ENCODE results near the gene ALDH18A1. TPM values are rescaled to one million over a fixed set of nuclear protein-coding genes. Genes with fewer than 3 reads are reported as not detected.

Gene ALDH18A1
- 166 and 169 TPM in 2 replicates for total RNA-seq (2022)
- Bru-seq, nascent RNA = percentile 93 among the genes with signal in this experiment
- BruChase-seq, experiment 1, labeled RNA remaining after a 2-hour chase = percentile 89 among the genes with signal in this experiment
- percentile 93 among the genes with signal in this experiment for BruChase-seq, experiment 2, labeled RNA remaining after a 6-hour chase
- long read RNA-seq, transcript ALDH18A1-202 (18 exons, 3,359 nt) = major isoform, 254 of 375 reads
- long read RNA-seq, transcript ALDH18A1-201 (18 exons, 3,337 nt) = minor isoform, 28 of 375 reads
- long read RNA-seq, partial matches to known transcripts = 41 of 375 reads
- long read RNA-seq, other reads (novel, unspliced or antisense) = 52 of 375 reads

DNA sequence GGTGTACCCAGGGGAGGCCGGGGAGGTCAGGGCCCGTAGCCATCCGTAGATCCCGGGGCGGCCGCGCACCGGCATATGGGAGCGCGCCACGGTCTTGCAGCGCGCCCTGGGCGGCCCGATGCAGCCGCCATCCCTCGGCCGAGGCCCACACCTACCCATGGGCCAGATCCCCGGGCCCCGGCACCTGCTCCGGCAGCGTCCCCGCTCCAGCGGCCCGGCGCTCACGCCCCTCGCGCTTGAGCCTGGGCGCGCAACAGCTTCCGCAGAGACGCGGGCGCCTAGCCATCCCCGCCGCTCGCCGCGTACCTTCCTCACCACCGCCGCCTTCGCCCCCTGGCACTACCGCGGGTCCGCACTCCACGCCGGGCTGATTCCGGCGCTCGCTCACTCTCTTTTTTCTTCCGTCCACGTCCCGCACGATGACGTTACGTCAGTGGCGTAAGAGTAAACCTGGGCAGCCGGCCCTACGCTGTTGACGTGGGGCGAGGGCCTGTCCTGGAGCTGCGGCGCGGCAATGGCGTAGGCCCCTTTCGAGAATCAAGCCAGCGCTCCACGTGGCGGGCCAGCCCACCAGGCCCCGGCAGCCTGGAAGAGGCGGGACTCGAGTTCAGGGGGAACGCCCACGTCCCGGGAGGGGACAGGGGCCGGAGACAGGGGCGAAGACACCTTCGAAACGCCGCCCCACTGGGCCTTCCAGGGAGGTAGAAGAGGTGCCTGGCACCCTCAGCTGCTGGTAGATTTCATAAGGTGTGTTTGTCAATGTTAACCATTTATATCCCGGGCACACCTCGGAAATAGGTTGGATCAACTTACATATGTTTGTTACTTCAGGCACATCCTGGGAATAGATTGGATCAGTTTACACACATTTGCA lies at the start of gene ALDH18A1:
ALDH18A1 (minus strand) TSS at position 421 of the 874 bp plus-strand sequence. CDS start 3,334 bp downstream, outside the sequence.
- TF ChIP-seq, protein P1, sequence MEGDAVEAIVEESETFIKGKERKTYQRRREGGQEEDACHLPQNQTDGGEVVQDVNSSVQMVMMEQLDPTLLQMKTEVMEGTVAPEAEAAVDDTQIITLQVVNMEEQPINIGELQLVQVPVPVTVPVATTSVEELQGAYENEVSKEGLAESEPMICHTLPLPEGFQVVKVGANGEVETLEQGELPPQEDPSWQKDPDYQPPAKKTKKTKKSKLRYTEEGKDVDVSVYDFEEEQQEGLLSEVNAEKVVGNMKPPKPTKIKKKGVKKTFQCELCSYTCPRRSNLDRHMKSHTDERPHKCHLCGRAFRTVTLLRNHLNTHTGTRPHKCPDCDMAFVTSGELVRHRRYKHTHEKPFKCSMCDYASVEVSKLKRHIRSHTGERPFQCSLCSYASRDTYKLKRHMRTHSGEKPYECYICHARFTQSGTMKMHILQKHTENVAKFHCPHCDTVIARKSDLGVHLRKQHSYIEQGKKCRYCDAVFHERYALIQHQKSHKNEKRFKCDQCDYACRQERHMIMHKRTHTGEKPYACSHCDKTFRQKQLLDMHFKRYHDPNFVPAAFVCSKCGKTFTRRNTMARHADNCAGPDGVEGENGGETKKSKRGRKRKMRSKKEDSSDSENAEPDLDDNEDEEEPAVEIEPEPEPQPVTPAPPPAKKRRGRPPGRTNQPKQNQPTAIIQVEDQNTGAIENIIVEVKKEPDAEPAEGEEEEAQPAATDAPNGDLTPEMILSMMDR (IDR thresholded peaks at IDR 0.05; ENCODE audit: insufficient read depth in 1 of 2, low read depth in 1 of 2, low read length in 1 of 2, severe bottlenecking in 1 of 2, unreplicated experiment in 1 of 2) = no peak
- intact Hi-C loops (cut with micrococcal nuclease; ENCODE audit: unreplicated experiment) = loop anchor here (1.0 to 2.0 kb wide), 2 partner anchors 18 to 21 kb away; no protein-coding TSS in a partner anchor
- H3K27me3 Mint-ChIP-seq (ENCODE audit: insufficient read depth, unreplicated experiment) = no peaks in the 10 kb centered on the region
- Histone ChIP-seq H3K4me3 (ENCODE audit: low read depth, low read length) (peak within 1 kb of the TSS; percentile 99), H3K9me3 (no peaks in the 10 kb centered on the region; the same call in 1 of the 2 replicates), H3K27me3 (replicated peaks; ENCODE audit: control insufficient read depth, insufficient read depth, low read length) (no peaks in the 10 kb centered on the region), H3K36me3 (ENCODE audit: control insufficient read depth, insufficient read depth, low read length) (peaks cover 3% of the 10 kb centered on the region), H3K4me1 (peaks cover 6% of the 10 kb centered on the region)
- H3K4me3 Mint-ChIP-seq (ENCODE audit: unreplicated experiment) = peak within 1 kb of the TSS; percentile 99
- peak; percentile 95 to 96 for DNase-seq
- H3K9me3 Mint-ChIP-seq (ENCODE audit: unreplicated experiment) = peaks cover 3% of the 10 kb centered on the region
- no TSS peak for BruUV-seq (replicated peaks)
- peaks cover 37% of the 10 kb centered on the region for H3K36me3 Mint-ChIP-seq (ENCODE audit: insufficient read depth, unreplicated experiment)
- ChIA-PET CTCF (interaction anchor here (0.6 to 1.4 kb wide), 3 partner anchors 9 to 37 kb away, joined by 3 to 13 read pairs (median 6); partner anchors contain the start of gene TCTN3), POLR2A (interaction anchor here (0.8 to 1.2 kb wide), 3 partner anchors 19 to 37 kb away, joined by 3 to 6 read pairs (median 4); partner anchors contain the start of gene TCTN3)
- H3K27ac Mint-ChIP-seq (ENCODE audit: unreplicated experiment) = peak within 1 kb of the TSS; percentile 98
- peaks cover 13% of the 10 kb centered on the region for H3K4me1 Mint-ChIP-seq (ENCODE audit: low read depth, unreplicated experiment)

DNA sequence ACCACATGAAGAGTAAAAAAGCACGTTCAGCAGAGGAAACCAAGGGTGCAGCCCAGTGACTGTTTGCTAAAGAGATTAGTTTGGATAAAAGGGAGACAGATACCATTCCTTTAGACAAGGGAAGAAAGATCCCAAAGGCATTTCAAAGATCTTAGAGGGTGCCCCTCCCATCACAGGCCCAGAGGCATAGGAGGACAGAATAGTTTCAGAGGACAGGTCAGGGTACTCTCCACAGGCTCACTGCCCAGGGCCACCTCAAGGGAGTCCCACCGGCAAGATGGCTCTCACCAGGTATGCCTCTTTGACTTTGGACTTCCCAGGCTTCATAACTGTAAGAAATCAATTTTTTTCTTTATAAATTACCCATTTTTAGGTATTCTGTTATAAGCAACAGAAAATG lies 41.9 kb upstream of the ALDH18A1 start:
- H3K27me3 ChIP-seq (replicated peaks; ENCODE audit: control insufficient read depth, insufficient read depth, low read length) = no peaks in the 10 kb centered on the region
- Mint-ChIP-seq H3K9me3 (ENCODE audit: unreplicated experiment) (peaks cover 28% of the 10 kb centered on the region), H3K36me3 (ENCODE audit: insufficient read depth, unreplicated experiment) (peaks cover 7% of the 10 kb centered on the region), H3K4me1 (ENCODE audit: low read depth, unreplicated experiment) (peaks cover 6% of the 10 kb centered on the region), H3K27me3 (ENCODE audit: insufficient read depth, unreplicated experiment) (no peaks in the 10 kb centered on the region), H3K27ac (ENCODE audit: unreplicated experiment) (no peak overlapping the region), H3K4me3 (ENCODE audit: unreplicated experiment) (no peak overlapping the region)
- no TSS peak for BruUV-seq (replicated peaks)
- no peaks in the 10 kb centered on the region for H3K36me3 ChIP-seq (ENCODE audit: control insufficient read depth, insufficient read depth, low read length)
- H3K9me3 ChIP-seq = peaks cover 5% of the 10 kb centered on the region
- POLR2A ChIA-PET = no interaction called here
- DNase-seq = no peak
- H3K4me3 ChIP-seq (ENCODE audit: low read depth, low read length) = no peak overlapping the region
- CTCF ChIA-PET = no interaction called here
- no peaks in the 10 kb centered on the region for H3K4me1 ChIP-seq
- intact Hi-C loops (cut with micrococcal nuclease; ENCODE audit: unreplicated experiment) = no loop called here
- TF ChIP-seq, protein P1 (IDR thresholded peaks at IDR 0.05; ENCODE audit: insufficient read depth in 1 of 2, low read depth in 1 of 2, low read length in 1 of 2, severe bottlenecking in 1 of 2, unreplicated experiment in 1 of 2) = no peak

DNA sequence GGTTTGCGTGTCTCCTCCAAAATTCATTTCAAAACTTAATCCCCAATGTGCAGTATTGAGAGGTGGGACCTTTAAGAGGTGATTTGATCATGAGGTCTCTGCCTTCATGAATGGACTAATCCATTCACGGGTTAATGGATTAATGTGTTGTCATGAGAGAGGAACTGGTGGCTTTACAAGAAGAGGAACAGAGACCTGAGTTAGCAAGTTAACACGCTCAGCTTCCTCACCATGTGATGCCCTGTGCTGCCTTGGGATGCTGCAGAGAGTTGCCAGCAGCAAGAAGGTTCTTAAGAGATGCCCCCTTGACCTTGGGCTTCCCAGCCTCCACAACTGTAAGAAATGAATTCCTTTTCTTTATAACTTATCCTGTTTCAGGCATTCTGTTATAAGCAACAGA lies 40.9 kb upstream of the ALDH18A1 start:
- no peaks in the 10 kb centered on the region for H3K27me3 ChIP-seq (replicated peaks; ENCODE audit: control insufficient read depth, insufficient read depth, low read length)
- no TSS peak for BruUV-seq (replicated peaks)
- Mint-ChIP-seq H3K27ac (ENCODE audit: unreplicated experiment) (no peak overlapping the region), H3K9me3 (ENCODE audit: unreplicated experiment) (peaks cover 28% of the 10 kb centered on the region), H3K4me1 (ENCODE audit: low read depth, unreplicated experiment) (peaks cover 13% of the 10 kb centered on the region), H3K36me3 (ENCODE audit: insufficient read depth, unreplicated experiment) (peaks cover 12% of the 10 kb centered on the region), H3K27me3 (ENCODE audit: insufficient read depth, unreplicated experiment) (no peaks in the 10 kb centered on the region), H3K4me3 (ENCODE audit: unreplicated experiment) (no peak overlapping the region)
- H3K4me3 ChIP-seq (ENCODE audit: low read depth, low read length) = no peak overlapping the region
- TF ChIP-seq, protein P1 (IDR thresholded peaks at IDR 0.05; ENCODE audit: insufficient read depth in 1 of 2, low read depth in 1 of 2, low read length in 1 of 2, severe bottlenecking in 1 of 2, unreplicated experiment in 1 of 2) = no peak
- POLR2A ChIA-PET = no interaction called here
- H3K36me3 ChIP-seq (ENCODE audit: control insufficient read depth, insufficient read depth, low read length) = no peaks in the 10 kb centered on the region
- DNase-seq = no peak
- CTCF ChIA-PET = no interaction called here
- 0 out of 2 replicates have a peak, but pooled peaks cover 2% of the 10 kb centered on the region for H3K4me1 ChIP-seq
- intact Hi-C loops (cut with micrococcal nuclease; ENCODE audit: unreplicated experiment) = no loop called here
- peaks cover 5% of the 10 kb centered on the region for H3K9me3 ChIP-seq
